HG03442 (cell line): Measurements from ENCODE around the gene ACO1.
"Not testable (repeated sequence)": the region's sequence is repeated elsewhere in the genome, so short reads cannot be mapped to it uniquely, and the experiment has no call there.

Source experiments
- ATAC-seq: cut with Tn5 transposase; IDR thresholded peaks from one replicate; pipeline ENCODE4 v1.9.1; 2021; ENCODE audit warnings: mild to moderate bottlenecking, moderate library complexity; ENCODE audit not compliant: unreplicated experiment

Gene ACO1

DNA sequence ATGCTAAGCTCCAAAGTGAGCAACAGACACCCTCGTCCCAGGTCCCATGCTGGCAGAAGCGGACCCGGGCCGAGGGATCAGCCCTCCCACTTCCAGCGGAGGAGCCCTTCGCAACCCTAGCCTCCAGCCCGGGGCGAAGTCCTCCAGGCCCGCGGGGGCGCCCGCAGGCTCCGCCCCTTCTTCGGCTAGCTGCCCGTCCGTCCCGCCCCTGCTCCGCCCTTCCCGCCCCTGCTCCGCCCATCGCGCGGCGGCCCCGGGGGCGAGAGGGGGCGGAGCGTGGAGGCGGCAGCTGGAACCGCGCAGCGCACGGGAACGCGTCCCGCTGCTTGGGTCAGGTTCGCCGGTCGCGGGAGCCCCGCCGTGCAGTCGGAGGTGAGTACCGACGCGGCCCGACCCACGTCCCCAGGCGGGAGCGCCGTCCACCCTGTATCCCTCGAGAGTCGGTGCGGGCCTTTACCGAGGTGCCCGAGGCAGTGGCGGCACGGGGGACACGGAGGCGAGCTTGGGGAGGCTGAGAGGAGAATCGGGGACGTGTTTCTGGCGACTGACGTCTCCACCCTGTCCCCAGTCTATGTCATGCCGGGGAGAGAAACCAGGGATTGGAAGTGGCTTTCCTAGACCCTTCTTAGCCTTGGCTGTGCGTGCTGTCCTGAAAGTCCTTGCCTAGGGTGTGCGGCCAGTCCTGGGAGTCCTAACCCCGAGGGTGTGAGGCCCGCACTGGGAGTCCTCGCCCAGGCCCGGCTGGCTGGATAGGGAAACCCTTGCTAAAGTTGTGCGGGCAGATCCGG lies at the start of gene ACO1:
Gene ACO1 (plus strand): TSS at position 280 of the 788 bp plus-strand sequence. CDS start 20,864 bp downstream, outside the sequence.
- peak; percentile 96 for ATAC-seq

DNA sequence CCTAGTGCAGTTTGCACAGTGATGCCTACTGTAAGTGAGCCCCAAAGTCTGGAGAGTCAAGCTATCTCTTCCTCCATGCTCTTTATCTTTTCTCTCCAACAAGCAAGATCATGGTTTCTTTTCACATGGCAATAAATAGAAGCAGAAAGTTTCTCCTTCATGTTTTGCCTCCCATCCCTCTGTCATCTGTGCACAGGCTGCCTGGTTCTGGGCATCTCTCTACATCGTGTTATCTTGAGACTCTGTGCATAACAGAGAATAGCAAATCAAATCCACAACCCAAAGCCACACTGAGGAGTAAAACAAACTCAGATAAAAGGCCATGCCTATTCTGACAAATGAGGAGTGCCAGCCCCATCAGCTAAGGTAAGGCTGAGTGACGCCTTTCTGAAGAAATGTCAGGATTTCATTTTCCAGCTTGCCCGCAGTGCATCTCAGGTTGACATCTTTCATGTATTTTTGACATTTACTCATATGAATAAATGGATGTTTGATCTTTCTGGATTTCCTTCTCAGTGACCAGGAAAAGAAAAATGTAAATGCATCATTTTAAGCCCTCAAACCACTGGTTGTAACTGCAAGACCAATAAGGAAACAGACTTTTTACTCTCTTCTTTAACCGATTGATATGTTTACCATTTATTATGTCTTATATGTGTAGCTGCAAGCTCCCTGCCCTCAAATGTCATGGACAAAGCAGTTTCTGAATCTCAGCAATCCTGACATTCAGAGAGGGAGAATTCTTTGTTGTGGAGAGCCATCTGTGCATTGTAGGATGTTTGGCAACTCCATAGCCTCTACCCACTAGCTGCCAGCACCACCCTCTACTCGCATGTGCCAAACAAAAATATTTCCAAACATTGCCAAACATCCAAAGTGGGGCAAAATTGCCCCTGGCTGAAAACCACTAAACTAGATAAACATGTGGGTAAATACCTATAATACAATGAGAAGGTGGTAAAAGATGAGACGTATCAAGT lies 49.2 kb upstream of the ACO1 start:
- no peak for ATAC-seq

DNA sequence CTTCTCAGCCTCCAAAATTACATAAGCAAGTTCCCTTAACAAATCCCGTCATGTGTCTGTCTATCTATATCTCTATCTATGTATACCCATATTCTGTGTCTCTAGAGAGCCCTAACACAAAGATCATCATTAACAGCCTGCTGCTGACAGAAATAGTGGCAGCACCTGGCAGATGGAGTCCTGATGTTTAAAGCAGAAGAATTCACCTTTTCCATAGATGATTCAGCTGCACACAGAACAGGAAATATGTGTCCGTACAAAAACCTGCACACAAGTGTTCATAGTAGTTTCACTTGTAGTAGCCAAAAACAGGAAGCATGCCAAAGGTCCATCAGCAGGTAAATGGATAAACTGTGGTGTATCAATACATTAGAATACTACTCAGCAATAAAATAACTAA lies 45.0 kb upstream of the ACO1 start:
- peak; percentile 78 for ATAC-seq

DNA sequence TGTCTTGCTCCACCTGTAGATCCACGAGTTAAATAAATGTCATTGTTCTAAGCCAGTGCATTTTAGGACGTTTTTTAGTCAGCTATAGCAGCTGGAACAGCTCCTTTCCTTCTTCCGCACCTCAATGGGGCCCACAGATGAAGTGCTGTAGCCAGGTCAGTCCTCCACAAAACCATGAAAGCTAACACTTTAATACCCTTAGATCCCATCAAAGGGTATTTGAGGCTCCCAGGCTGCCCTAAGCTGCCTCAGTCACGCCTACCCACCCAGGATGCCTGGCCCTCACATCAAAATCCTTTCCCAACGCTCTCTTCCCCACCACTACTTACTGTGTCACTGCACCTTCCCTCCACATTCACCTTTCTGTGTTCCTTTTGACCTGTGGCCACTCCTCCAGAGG lies 44.1 kb upstream of the ACO1 start:
- ATAC-seq: no peak

DNA sequence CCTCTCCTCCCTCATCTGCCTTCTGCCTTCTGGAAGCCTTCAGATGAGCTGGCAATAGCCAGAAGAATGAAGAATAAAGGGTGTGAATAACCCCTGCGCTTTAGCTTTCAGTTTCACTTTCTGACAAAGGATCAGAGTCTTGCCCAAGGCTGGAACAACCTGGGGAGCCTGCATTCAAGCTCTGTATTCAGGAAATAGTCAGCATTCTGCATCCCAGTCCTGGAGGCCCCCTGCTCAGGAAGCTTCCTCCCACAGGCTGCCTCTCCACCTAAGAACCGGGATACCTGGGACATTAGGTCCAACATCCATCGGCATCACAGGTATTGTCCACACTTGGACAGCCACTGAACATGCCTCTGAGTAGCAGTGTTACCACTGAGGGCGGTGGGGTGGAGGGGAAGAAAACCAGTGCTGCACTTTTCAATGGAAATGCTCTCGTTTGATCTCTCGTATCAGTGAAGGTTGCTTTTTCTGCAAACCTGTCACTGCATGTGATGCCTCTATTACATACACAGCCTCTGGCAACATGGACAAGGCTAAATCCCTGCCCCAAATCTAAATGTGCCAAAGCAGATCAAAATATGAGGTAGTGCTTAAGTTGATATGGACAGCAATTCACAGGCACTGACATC lies 39.8 kb upstream of the ACO1 start:
- ATAC-seq: peak; percentile 77

DNA sequence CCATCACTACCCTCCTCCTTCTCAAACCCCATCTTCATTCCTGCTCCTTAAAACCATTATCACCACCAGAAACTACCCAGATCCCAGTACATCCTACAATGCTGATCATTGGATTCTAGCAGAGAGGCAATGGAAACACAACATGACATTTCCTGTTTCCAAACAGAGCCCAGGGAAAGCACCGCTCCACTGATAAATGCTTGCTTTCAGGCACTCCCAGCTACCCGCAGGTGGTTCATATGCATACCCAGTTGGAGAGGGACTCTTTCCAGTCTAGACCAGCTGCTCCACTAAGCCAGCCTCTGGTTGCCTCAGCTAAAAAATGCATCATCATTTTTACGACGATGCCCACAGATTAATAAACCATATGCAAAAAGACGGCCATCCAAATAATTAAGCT lies 39.2 kb upstream of the ACO1 start:
- ATAC-seq: no peak

DNA sequence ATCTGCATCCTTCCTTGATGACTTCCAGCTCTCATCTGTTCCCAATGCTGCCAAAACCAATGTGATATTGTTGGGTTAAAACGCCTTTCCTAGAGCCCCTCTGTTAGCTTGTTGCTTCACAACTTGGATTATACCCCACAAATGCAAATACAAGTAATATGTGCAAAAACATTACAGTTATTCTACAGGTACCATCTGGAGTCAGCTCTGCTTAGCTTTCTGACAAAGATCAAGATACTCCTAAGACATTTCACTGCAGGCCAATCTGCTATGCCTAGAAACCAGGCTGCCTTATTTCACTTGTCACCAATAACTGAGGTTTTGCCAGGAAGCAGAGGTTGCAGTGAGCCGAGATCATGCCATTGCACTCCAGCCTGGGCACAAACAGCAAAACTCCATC lies 36.9 kb upstream of the ACO1 start:
- ATAC-seq: no peak

DNA sequence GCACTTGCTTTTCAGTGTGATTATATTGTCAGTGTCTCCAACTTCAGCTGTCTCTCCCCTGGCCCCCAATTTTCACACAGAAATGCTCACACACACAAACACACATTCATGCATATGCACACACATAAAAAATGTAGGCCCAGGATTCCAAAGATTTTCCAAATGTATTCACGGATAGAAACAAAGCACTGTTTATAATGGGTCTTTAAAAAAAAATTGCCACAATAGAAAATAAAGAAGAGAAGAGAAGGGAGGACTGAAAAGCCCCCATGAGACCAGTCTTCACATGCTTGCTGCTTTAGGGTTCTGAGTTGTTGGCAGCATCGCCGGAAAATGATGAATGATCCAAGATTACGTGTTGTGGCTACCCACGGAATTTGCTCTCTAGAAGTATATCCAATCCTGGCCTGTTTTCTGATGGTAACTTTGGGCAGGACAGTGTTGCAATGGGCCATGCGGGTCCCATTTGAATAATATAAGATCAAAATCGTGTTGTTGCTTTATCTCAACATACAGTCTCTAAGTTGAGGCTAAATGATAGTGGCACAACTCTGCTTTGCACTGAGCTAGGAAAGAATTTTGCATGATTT lies 36.2 kb upstream of the ACO1 start:
- ATAC-seq: no peak

DNA sequence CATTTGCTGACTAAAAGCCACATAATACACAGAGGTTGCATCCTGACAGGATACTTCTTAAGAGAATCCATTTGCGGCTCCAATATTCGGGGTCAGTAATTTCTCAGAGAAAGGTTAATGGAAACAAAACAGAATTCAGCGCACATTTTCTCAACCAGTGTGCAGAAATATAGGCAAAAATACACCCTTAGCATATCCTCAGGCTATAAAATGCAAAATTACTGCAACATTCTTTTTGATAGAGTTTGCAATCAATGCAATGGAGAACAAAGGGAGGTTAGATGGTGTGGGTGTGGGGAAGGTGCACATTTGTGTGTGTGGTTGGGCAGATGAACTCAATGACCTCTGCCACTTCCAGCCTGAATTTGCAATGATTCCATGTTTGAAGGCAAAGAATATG lies 35.4 kb upstream of the ACO1 start:
- no peak for ATAC-seq

DNA sequence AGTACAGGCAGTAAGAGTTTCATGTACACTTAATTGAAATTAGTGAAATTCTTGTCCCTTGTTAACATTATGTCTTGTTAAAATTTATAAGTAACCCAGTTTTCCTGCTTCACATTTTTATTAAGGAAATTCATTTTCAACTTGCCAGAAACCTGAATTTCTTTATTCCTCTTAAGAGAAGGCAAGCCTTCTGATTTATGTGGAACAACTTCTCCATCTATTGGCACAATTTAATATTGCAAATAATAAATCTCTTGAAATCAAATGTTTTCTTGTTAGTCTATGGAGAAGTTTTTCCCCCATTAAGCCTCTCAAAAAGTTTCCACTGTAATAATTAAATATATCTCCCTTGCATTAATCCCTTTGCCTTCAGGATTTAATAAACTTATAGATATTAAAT lies 33.8 kb upstream of the ACO1 start:
- no peak for ATAC-seq

DNA sequence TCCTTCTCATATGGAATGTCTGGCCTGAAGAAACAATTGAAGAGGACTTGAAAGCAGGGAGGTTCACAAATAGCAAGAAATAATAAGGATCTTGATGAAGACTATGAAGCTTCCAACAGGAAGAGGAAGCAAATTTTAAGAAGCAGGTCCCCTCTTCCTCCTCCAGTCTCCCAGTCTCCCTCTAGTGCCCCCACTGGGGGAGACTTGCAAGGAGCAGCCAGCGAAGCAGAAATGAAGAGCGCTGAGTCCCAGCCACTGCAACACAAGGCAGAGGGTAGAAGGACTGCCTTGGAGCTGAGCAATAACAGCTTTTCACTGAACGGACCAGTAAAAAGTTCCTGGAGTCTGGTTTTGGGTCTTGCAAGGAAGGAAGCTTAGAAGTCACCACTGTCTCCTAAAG lies 32.6 kb upstream of the ACO1 start:
- ATAC-seq: no peak

DNA sequence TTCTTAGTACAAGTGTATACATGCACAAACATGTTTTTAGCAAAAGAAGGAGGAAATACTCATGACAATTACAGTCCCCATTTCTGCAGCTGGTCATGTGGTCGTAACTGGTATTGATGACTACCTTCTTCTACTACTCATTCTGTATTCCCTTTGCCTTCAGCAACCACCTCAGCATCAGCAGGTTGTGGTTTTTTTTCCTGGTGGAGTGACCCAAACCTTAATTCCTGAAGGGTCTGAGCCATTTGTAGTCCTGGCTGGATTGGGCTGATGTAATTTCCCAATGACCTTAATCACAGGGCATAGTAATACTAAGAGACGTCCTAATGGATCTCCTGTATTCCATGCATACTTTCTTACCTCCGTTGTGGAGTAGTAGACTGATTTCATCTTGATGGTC lies 31.0 kb upstream of the ACO1 start:
- not testable (repeated sequence) for ATAC-seq

DNA sequence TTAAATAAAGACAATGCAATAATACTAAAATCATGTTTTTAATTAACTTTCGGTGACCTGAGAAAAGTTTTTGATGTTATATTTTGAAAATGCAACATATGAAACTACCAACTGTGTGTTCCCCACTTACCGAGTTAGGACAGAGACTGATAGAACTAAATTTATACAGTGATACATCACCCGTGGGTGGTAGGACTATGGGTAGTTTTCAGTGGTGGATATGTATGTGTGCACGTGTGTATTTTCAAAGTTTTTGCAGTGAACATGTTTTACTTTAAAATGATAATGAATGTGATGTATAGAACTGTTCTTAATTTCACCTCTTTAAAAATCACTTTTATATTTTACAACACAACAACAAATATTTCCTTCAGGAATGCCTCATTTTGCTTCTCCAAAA lies 25.0 kb upstream of the ACO1 start:
- no peak for ATAC-seq

DNA sequence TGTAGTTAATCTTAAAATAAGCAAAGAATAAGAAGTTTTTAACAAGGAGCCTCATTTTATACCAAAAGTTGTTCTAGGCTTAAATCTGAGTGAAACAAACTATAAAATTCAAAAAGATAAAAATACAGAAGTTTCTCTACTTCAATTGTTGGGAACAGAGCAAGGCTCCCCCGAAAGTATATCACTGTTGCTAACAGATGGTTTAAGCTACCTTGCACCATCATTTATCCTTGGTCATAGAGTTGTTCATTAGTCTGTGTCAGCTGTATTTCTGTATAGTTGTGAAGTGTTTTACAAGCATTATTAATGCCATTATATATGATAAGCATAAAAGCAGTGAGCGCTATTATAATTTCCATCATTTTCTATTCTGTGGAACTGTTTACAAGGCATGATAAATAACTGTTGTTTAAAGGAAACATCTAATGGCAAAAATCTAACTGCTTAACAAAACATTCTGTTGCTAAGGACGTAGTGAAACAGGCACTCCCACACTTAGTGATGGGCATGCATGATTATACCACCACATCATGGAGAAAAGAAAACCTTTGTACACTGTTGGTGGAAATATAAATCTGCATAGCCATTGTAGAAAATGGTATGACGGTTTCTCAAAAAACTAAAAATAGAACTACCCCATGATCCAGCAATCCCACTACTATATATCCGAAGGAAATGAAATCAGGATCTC lies 23.3 kb upstream of the ACO1 start:
- no peak for ATAC-seq

DNA sequence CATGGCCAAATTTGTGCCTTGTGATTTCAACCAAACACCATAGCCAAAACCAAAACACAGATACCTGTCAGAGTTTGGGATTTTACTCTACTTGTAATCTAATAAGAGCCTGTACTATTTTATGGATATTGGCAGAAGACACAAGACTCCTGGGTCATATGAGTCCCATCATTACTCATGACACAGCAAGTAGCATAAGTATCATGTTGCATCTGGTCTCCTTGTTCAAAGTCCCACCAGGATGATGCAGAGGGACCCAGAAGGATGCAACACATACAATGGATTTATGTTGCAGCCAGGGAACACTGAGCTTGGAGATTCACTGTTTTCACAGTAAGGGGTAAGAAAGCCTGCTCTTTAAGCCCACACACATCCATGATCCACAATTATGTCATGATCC lies 13.2 kb upstream of the ACO1 start:
- no peak for ATAC-seq

DNA sequence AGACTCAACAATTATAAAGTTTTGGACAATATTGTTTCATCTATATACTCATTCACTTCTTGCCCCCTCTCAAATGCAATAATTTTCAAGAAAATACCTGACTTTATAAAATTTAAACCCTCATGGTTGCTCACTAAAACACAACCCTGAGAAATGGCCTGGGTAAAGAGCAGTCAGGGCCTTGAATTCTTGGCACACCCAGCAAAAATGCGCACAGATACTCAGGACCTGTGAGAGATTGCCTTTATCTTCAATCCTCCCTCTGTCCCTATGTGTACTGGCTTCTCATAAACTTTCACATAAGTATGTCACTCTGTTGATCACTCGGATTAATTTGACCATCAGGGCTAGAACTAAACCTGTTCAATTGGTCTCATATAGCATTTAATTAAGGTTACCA lies 12.8 kb upstream of the ACO1 start:
- ATAC-seq: no peak

DNA sequence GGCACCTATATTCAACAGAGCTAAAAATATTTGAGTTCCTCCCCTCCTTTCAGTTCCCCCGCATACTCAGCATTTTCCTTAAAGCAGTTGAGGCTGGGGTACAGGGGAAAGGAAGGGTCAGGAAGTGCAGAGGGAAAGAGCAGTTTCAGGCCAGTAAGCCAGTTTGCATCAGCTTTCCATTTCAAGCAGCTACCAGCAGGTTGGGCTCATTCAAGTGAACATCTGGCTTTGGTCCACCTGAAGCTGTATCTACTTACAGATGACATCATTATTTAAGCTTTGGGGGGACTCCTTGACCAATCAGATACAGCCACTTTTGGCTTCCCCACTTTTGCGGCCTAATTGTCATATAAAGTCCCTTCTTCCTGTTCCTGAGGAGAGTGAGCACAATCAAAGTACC lies 8.2 kb upstream of the ACO1 start:
- no peak for ATAC-seq

DNA sequence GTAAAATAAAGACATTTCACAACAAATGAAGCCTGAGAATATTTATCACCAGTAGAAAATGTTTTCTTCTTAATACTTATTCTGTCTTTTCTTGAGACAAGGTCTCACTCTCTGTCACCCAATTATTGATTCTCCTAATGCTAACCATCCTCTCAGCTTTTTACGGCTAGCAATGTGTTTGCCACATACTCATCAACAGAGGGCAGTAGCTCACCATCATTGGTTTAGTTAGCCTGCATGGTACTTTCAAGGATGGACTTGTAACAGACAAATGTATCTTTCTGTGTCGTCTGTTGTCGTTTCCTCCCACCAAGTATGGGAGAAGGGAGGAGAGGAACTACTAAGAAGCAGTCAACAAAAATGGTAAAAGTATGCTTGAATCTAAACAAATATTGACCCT lies 5.9 kb upstream of the ACO1 start:
- peak; percentile 81 for ATAC-seq

DNA sequence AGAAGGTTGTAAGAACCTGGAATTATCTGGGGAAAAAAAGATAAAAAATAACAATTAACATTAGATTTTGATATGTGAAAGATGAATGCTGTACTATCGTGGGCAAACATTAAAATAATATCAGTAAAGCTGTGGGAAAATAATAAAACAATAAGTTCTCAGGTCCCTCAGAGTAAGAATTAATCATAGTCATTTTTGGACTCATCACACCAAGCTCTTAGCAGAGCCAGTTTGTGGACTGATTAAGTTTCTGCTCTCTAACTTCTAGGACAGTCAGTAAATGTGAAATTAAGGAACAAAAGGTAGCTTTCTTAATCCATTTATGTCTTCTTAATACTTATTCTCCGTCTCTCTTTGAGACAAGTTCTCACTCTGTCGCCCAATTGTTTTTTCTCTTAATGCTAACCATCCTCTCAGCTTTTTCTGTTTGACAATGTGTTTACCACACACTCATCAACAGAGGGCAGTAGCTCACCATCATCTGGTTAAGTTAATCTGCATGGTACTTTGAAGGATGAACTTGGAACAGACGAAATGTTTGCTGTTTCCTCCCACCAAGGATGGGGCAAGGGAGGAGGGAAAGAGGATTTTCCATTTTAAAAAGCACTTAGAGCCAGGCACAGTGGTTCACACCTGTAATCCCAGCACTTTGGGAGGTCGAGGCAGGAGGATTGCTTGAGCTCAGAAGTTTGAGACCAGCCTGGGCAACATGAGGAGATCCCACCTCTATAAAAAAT lies 5.3 kb upstream of the ACO1 start:
- ATAC-seq: peak; percentile 82

DNA sequence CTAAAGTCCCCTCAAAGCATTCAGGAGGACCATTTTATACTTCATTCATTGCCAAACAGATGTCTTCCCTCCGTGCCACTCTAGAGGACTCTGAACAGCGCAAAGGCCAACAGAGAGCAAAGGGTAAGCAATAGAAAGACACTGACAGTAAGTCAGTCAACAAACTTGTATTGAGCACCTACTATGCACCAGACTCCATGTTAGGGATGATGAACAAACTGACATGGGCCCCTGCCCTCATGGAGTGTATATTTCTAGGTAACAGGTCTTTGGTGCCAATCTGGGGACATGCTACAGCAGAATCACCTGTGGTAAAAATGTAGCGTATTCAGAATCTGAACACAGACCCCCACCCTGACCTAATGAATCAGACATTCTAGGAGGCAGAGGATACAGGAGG lies 3.5 kb upstream of the ACO1 start:
- no peak for ATAC-seq
